Gastroesophageal sphincter (tissue), 3 donors: ENCODE results near the gene SLCO3A1.

Experiments
- EP300 ChIP-seq: sonication (generic); formaldehyde crosslinking; IDR thresholded peaks from one replicate; pipeline ENCODE4 v1.6.1; 2017; ENCODE audit warnings: antibody characterized with exemption, mild to moderate bottlenecking
- POLR2A ChIP-seq, 2 donors: fragments of 450-650 bp; IDR thresholded peaks; one replicate each; pipeline ENCODE4 v1.6.1; 2017; ENCODE audit warnings: antibody characterized with exemption in 2 of 2, mild to moderate bottlenecking in 2 of 2, moderate library complexity in 1 of 2
- POLR2AphosphoS5 ChIP-seq: sonication (generic); formaldehyde crosslinking; IDR thresholded peaks from one replicate; pipeline ENCODE4 v1.6.1; 2017; ENCODE audit warnings: antibody characterized with exemption
- TF ChIP-seq, protein P1 (sequence below), 4 experiments: fragments of 200-600 bp in 2 of 4; fragments of 450-650 bp in 2 of 4; sonication (generic) in 1 of 4; IDR thresholded peaks; one replicate each; pipeline ENCODE4 v1.5.1; 2017 to 2019; ENCODE audit warnings: antibody characterized with exemption in 4 of 4, mild to moderate bottlenecking in 2 of 4, moderate library complexity in 2 of 4

GRCh38 chr15:91885054-91885453, 31.5 kb downstream of the SLCO3A1 start:
- TF ChIP-seq, protein P1, sequence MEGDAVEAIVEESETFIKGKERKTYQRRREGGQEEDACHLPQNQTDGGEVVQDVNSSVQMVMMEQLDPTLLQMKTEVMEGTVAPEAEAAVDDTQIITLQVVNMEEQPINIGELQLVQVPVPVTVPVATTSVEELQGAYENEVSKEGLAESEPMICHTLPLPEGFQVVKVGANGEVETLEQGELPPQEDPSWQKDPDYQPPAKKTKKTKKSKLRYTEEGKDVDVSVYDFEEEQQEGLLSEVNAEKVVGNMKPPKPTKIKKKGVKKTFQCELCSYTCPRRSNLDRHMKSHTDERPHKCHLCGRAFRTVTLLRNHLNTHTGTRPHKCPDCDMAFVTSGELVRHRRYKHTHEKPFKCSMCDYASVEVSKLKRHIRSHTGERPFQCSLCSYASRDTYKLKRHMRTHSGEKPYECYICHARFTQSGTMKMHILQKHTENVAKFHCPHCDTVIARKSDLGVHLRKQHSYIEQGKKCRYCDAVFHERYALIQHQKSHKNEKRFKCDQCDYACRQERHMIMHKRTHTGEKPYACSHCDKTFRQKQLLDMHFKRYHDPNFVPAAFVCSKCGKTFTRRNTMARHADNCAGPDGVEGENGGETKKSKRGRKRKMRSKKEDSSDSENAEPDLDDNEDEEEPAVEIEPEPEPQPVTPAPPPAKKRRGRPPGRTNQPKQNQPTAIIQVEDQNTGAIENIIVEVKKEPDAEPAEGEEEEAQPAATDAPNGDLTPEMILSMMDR (IDR thresholded peaks at IDR 0.05): no peak
- TF ChIP-seq POLR2A (IDR thresholded peaks at IDR 0.05) (no peak), POLR2AphosphoS5 (no peak), EP300 (no peak)
